ENCODE measurements around the gene ATP8B4.

- TF ChIP-seq SPI1 (IDR thresholded peaks at IDR 0.05; ENCODE audit: low read depth, low read length) (no peak), TAF1 (IDR thresholded peaks at IDR 0.05; ENCODE audit: low read depth, low read length) (no peak), POLR2A (IDR thresholded peaks at IDR 0.05; ENCODE audit: low read depth, low read length) (no peak)
Measured at GRCh38 chr15:49905221-49905620, 213.8 kb downstream of the ATP8B4 start.
